Measurements from ENCODE around the gene HSD17B13.
"Not testable (repeated sequence)": the region's sequence is repeated elsewhere in the genome, so short reads cannot be mapped to it uniquely, and the experiment has no call there.

The HSD17B13 gene, protein sequence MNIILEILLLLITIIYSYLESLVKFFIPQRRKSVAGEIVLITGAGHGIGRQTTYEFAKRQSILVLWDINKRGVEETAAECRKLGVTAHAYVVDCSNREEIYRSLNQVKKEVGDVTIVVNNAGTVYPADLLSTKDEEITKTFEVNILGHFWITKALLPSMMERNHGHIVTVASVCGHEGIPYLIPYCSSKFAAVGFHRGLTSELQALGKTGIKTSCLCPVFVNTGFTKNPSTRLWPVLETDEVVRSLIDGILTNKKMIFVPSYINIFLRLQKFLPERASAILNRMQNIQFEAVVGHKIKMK

DNA sequence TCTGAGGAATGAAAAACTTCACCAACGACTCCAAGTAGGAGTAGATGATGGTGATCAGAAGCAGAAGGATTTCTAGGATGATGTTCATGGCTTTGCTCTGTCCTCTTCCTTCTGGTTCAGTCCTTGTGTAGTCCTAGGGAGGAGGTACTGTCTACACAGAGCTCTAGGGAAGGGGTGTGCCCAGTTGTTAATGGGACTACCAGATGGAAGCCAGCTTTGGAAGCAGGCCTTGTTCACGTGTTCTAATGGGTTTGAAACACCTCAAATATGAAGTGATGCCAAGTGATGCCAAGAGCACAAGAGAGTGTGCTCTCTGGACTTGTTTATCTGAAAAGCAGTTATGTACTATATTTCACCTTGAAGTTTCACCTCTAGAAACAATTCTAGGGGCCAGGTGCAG lies at the start of gene HSD17B13:
Gene HSD17B13, minus strand, starts transcription at position 129 of the 400 bp plus-strand sequence. Its CDS starts 41 bp downstream, at position 88.
- no peak for DNase-seq (ENCODE audit: low read depth in 3 of 3)

DNA sequence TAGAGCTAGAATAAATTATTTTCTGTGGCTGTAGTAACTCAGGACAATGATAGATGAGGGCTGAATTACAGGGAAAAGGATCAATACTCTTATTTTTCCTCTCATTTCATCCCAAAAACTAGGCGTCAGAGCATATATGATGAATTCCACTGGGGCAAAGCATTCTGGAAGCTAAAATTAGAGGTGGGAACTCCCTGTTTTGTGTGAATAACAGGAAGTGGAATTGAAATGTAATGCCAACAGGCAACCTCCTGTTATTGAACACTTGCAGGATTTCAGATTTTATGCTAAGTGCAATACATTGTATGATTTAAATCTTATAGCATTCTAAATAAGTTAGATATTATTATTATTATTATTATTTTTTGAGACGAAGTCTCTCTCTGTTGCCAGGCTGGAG lies 47.4 kb upstream of the HSD17B13 start:
- DNase-seq (ENCODE audit: low read depth in 3 of 3): no peak

DNA sequence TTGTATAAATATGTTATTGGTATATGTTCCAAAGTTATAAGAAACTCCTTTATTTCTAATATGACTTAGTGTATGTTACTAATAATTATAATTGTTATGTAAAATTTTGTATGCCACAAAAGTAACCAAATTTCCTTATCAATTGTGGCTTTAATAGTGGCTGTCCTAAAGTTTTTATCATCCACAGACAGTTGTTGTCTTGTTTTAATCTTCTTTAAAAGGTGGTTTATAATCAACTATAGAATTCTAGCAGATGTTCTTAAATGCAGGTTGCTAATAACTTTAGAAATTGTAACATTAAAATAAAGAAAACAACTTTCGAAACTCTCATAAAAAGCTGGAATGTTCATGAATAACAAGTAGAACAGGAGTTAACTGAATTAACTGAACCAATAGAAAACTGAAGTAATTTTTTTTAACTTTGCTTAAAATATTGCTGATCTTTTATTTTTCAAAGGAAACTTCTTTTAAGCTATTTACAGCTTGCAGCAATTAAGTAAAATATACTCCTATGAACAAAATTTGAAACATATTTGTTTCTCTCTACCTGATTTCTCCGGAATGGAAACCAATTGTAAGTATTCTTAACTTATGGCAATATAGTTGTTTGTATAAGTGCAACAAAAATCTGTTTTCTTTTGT lies 44.0 kb upstream of the HSD17B13 start:
- no peak for DNase-seq (ENCODE audit: low read depth in 3 of 3)

DNA sequence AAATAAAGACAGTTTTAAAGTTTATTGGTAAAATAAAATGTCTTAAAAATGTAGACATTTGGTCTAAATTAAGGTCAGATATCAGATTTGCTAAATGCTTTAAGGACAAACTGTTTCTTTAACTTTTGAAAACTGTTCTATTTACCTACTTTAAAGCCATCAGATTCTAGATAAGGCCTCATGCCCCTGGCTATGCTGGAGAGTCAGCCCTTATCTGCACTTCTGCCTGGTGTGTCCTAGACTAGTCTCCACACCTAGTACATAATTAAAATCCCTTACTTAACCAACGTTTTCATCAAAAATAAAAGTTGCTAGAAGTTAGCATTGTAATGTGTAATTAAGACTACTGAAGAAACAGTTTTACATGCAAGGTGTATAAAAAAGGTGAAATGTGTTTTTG lies 42.7 kb upstream of the HSD17B13 start:
- DNase-seq (ENCODE audit: low read depth in 3 of 3): no peak

DNA sequence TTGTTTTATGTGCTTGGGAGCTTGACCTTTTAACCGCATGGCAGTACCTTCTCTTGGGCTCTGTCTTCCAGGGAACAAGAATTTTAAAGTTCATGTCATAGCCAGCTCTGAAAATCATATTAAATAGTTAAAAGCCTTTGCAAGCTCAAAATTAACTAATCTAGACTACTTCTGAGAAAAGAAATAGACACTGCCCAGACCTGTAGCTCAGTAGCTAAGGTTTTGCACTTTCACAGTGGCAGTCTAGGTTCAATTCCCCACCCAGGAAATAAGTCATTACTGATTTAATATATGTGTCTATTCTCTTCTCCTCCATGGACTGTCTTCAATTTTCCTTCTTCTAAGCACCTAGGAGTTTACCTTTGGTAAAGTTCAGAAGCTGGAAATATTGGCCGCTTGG lies 40.9 kb upstream of the HSD17B13 start:
- no peak for DNase-seq (ENCODE audit: low read depth in 3 of 3)

DNA sequence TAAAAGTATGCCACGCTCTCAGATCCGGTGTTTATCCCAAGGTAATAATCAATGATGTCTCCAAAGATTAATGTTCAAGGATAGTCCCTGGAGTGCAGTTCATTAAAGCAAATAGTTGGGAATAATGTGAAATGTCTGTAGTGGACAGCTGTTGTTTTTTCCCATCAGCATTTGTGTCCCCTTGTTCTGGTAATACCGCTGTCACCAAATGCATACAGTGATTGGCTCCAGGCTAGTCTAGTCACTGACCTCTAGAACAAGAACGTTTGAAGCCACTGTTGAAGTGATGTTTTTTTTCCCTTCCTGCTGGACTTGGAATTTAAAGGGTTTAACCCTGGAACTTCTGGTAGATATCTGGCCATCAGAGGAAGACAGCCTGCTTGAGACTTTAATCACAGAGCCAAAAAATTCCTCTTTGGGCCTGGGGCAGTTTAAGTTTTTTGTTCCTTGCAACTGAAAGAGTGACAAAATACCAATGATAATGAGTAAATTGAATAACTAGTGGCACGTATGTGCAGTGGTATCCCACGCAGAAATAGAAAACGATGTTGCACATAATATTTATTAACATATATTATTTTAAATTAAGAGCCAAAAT lies 37.8 kb upstream of the HSD17B13 start:
- no peak for DNase-seq (ENCODE audit: low read depth in 3 of 3)

DNA sequence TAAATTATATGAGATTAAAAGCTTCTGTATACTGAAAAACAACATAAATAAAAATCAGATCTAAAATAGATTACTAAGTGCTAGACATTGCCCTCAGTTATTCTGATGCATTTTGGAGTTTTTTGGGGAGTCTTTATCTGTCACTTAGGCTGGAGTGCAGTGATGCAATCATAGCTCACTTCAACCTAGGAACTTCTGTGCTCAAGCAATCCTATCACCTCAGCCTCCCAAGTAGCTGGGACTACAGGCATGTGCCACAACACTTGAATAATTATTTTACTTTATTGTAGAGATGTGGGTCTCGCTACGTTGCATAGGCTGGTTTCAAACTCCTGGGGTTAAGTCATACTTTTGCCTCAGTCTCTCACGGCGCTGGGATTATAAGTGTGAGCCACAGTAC lies 36.6 kb upstream of the HSD17B13 start:
- no peak for DNase-seq (ENCODE audit: low read depth in 3 of 3)

DNA sequence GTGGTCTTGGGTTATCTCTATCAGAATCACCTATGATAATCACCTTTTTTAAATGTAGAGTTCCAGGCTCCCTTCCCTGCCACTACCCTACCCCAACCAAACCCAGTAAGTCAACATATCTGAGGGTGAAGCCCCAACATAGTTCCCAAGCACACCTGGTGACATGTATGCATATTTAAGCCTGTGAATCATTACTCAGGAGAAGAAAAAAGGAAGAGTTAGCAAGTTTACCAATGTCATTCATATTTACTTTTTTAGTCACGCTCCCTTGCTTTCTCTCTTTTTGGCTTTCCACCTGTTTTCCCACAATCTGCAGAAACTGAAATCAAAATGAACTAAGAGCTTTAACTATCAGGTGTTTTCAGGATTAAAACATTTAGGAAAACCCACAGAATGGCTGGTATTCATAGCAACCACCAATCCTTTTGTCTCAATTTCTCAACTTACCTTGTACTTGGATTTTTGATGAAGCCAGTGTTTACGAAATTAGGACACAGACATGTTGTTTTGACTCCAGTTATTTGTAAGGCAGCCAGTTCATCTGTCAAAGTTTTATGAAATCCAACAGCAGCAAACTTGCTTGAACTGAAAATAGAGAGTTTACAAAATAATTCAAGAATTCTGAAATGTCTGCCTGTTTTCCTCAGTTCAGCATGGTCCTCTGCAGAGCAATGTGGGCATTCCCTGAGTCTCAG lies 34.3 kb upstream of the HSD17B13 start:
- DNase-seq (ENCODE audit: low read depth in 3 of 3): no peak

DNA sequence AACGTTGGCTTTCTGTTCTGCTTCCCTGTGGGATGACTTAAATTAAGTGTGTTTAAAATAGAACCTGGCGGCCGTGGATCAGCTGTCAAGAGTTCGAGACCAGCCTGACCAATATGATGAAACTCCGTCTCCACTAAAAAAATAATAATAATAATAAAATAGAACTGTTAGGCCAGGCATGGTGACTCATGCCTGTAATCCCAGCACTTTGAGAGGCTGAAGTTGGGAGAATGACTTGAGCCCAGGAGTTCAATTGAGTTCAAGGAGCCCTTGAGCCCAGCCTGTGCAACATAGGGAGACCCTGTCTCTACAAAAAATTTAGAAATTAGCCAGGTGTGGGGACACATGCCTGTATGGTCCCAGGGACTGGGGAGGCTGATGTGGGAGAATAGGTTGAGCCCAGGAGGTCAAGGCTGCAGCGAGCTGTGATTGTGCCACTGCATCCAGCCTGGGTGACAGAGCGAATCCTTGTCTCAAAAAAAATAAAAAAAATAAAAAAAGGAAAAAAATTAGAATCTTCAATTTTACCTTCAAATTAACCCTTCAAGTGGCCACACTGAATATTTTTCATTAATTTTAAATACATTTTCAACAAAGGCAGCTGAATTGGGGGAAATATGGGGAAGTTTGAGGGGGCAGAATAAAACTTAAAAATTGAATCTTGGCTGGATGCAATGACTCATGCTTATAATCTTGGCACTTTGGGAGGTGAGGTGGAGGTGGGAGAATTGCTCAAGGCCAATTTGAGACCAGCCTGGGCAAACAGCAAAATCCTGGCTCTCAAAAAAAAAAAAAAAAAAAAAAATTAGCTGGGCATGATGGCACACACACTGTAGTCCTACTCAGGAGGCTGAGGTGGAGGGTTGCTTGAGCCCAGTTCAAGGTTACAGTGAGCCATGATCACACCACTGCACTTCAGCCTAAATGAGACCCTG lies 31.8 kb upstream of the HSD17B13 start:
- no peak for DNase-seq (ENCODE audit: low read depth in 3 of 3)

DNA sequence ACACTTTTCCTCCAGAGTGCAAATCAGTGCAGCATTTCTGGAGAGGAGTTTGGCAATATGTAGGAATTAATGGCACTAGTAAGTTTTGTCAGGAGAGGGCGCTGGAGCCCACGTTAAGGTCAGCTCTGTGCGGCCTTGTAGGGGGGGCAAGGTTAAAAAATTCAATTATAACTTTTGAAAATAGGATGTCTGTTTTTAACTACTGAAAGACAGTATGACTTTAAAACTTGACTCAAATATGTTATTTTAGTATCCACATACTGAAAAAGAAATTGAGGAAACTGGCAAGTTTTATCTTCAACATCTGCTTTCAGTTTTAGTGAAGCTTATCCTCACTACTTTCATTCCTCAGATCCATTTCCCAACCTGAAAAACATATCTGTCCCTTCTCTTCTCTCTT lies 30.9 kb upstream of the HSD17B13 start:
- peak in 1 of 3 experiments; percentile 3 for DNase-seq (ENCODE audit: low read depth in 3 of 3)

DNA sequence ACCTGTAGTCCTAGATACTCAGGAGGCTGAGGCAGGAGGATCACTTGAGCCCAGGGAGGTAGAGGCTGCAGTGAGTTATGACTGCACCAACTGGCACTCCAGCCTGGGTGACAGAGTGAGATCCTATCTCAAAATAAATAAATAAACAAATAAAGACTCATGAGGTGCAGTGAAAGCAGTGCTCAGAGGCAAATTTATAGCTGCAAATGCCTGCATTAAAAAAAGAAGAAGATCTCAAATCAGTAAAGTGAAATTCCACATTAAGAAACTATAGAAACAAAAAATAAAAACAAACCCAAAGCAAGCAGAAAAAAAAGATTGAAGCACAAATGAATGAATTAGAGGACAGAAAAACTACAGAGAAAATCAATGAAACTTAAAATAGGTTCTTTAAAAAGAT lies 22.5 kb upstream of the HSD17B13 start:
- no peak for DNase-seq (ENCODE audit: low read depth in 3 of 3)

DNA sequence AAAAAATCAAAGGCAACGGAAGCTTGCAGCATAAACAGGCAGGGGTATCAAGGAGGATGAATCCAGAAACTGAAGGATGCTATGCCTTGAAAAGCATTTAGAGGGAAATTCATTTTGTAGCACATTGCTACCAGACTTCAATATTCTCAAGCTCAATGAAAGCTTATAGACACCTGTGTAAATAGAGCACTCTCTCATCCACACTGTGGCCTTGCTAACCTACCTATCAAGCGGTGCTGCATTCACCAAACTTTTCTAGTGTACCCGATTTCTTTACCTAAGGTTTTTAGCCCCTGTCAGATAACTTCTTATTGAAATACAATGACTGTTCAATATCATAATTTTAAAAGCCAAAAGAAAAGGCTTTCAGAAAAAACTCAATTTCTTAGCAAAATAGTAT lies 20.2 kb upstream of the HSD17B13 start:
- no peak for DNase-seq (ENCODE audit: low read depth in 3 of 3)

DNA sequence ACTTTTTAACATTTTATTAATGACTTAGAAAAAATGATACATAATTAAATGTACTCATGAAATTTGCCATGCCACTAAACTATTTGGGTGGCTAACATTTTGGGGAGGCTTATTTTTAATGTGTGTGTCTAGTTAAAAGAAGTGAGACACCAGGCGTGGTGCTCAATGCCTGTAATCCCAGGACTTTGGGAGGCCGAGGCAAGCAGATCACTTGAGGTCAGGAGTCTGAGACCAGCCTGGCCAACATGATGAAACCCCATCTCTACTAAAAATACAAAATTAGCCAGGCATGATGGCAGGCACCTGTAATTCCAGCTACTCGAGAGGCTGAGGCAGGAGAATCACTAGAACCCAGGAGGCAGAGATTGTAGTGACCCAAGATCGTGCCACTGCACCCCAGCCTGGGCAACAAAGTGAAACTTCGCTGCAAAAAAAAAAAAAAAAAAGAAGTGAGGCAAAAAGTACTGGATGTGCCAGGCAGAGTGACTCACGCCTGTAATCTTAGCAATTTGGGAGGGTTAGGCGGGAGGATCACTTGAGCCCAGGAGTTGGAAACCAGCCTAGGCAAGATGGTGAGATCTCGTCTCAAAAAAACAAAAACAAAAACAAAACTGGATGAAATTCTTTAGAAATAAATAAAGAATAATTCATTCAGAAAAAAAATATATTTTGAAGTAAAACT lies 19.4 kb upstream of the HSD17B13 start:
- DNase-seq (ENCODE audit: low read depth in 3 of 3): not testable (repeated sequence)

DNA sequence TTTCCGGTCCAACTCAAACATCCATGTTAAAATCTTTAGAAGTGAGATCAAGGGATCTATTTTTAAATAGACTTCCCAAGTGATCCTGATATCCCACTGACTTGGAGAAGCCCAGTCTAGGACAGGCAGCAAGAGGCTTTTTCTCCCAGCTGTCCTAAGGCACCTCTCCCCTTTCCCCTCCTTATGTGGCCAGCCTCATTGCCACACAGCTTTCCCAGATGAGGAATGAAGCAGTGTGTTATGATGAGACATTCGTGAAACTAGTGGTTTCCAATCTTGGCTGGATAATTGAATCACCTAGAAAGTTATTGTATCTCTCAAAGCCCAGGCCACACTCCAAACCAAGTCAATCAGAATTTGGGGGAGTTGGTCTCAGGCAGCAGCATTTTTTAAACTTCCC lies 16.8 kb upstream of the HSD17B13 start:
- DNase-seq (ENCODE audit: low read depth in 3 of 3): no peak

DNA sequence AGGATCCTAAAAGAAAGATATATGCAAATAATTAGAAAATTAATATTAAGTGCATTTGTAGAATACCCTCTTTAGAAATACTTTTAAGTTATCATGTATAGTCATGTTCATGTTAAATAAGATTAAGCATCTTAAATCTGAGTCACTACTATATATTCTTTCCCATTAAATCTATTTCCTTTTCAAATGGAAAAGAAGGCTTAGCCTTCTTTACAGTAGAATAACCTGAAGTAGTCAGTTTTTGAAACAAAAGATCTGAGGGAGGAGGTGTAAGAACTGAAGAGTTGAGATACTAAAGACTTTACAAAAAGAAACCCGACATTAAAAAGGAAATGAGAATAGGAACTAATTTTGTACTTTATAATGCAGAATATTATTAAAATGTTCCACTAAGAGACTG lies 14.7 kb upstream of the HSD17B13 start:
- no peak for DNase-seq (ENCODE audit: low read depth in 3 of 3)

DNA sequence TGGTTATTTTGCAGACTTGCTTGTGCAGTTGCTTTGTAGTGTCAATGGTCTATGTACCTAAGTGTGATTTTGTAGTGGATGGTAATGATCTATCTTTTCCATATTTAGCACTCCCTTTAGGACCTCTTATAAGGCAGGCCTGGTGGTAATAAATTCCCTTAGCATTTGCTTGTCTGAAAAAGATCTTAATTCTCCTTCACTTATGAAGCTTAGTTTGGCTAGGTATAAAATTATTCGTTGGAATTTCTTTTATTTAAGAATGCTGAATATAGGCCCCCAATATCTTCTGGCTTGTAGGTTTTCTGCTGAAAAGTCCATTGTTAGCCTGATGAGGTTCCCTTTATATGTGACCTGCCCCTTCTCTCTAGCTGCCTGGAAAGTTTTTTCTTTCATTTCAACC lies 10.6 kb upstream of the HSD17B13 start:
- no peak for DNase-seq (ENCODE audit: low read depth in 3 of 3)

DNA sequence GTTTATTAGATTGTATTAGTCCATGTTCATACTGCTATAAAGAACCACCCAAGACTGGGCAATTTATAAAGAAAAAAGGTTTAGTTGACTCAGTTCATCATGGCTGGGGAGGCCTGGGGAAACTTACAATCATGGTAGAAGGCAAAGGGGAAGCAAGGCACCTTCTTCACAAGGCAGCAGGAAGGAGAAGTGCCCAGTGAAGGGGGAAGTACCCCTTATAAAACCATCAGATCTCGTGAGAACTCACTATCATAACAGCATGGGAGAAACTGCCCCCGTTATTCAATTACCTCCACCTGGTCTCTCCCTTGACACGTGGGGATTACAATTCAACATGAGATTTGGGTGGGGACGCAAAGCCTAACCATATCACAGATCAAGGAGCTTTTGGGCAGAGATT lies 8.1 kb upstream of the HSD17B13 start:
- no peak for DNase-seq (ENCODE audit: low read depth in 3 of 3)

DNA sequence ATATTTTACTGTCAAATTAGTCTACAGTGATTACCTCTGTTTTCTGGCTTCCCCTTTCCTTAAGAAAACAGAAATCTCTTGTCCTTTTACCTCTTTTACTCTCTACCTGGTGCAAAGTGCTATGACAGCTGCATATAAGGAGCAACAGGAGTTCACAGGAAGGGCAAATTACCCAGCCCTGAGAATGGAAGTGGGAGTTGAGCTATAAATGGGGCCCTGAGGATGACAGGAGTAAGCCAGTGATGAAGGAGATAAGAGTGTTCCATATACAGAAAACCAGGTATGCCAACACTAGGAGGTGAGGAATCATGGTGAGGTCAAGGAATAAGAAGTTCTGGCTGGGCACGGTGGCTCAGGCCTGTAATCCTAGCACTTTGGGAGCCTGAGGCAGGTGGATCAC lies 4.5 kb upstream of the HSD17B13 start:
- no peak for DNase-seq (ENCODE audit: low read depth in 3 of 3)

DNA sequence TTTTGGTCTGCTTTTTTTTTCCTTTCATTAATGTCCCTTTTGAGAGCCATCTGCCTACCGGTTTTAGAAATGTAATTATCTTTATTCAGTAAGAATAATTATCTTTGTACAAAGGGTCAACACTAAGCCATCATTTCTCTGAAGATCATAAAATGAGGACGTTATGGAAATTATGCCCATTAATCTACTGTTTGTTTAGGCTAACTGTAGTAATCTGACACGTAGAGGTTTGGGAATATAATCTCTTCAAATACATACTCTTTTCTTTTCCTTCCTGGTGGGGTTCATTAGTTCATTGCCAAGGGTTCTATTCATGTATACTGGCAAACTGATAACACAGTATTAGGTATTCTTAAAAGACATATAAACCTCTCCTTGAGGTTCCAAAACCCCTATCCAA lies 3.8 kb upstream of the HSD17B13 start:
- no peak for DNase-seq (ENCODE audit: low read depth in 3 of 3)

DNA sequence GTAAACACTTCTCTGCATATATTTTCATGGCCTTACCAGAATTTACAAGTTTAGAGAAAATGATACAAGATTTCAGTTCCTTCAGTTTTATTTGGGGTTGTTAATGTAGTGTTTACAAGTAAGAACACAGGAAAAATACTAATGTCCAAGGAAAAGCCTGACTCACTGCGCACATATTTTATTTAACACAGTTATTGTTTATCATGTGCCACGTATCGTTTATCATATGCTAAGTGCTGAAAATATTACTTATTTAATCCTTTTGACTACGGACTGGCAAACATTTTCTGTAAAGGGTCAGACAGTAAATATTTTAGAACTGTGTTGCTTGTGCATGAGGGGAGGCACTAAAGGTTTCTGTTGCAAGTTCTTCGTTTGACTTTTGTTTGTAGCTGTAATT lies 794 bp downstream of the HSD17B13 start:
- DNase-seq (ENCODE audit: low read depth in 3 of 3): no peak

DNA sequence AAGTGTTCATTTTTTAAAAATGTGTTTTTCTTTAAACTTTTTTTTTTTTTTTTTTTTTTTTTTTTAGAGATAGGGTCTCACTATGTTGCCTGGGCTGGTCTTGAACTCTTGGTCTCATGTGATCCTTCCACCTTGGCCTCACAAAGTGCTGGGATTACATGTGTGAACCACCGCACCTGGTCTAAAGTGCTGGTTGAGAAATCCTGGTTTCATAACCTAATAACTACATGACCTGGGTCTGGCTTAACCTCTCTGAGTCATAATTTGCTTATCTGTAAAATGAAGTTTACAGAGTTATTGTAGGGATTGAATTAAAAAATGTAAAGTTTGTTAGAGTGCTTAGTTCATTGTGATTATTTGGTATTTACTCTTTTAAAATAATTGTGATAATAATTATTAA lies 5.2 kb downstream of the HSD17B13 start:
- no peak for DNase-seq (ENCODE audit: low read depth in 3 of 3)
